Endothelial cell (in vitro differentiated cells): ENCODE measurements around the gene COX6B1. TPM values are rescaled to one million over a fixed set of nuclear protein-coding genes. Genes with fewer than 3 reads are reported as not detected.

Experiments used
- DNase-seq: peaks from one replicate; pipeline ENCODE4 v3.0.0; 2021; ENCODE audit warnings: low spot score
- H3K27ac Mint-ChIP-seq: one replicate; pipeline ENCODE4 v1.8.0; 2021; ENCODE audit warnings: mixed read lengths, inconsistent platforms; ENCODE audit not compliant: unreplicated experiment
- H3K27me3 Mint-ChIP-seq: one replicate; pipeline ENCODE4 v1.8.0; 2021; ENCODE audit warnings: mild to moderate bottlenecking, moderate library complexity, mixed read lengths, inconsistent platforms; ENCODE audit not compliant: unreplicated experiment
- H3K36me3 Mint-ChIP-seq: one replicate; pipeline ENCODE4 v1.8.0; 2021; ENCODE audit warnings: mild to moderate bottlenecking, low read depth, mixed read lengths, inconsistent platforms; ENCODE audit not compliant: unreplicated experiment
- H3K4me1 Mint-ChIP-seq: one replicate; pipeline ENCODE4 v1.8.0; 2021; ENCODE audit warnings: mild to moderate bottlenecking, mixed read lengths, inconsistent platforms; ENCODE audit not compliant: unreplicated experiment
- H3K4me3 Mint-ChIP-seq: one replicate; pipeline ENCODE4 v1.8.0; 2021; ENCODE audit warnings: mild to moderate bottlenecking, mixed read lengths, inconsistent platforms; ENCODE audit not compliant: unreplicated experiment
- H3K9me3 Mint-ChIP-seq: one replicate; pipeline ENCODE4 v1.8.0; 2021; ENCODE audit warnings: mixed read lengths, inconsistent platforms; ENCODE audit not compliant: unreplicated experiment
- total RNA-seq: library from RNA; stranded (reverse); fragmentation: NEBNext Ultra II Directional; extraction: Animal tissue kit (Norgen Biotek cat#: 25700); gene quantifications from one replicate; pipeline ENCODE4 v1.2.1, GENCODE V29; 2021; ENCODE audit not compliant: unreplicated experiment
- TF ChIP-seq, protein P1 (sequence below): fragments of 200-600 bp; sonication (generic); IDR thresholded peaks from one replicate; pipeline ENCODE4 v1.5.0; 2021; ENCODE audit warnings: antibody characterized with exemption; ENCODE audit not compliant: unreplicated experiment

The COX6B1 gene
- total RNA-seq, 1 donor from 2014 or later: 428 TPM

GRCh38 chr19:35622750-35623149 lies 25.4 kb upstream of the COX6B1 start:
- H3K36me3 Mint-ChIP-seq: peaks cover 25% of the 10 kb centered on the region
- H3K4me1 Mint-ChIP-seq: no peaks in the 10 kb centered on the region
- TF ChIP-seq, protein P1, sequence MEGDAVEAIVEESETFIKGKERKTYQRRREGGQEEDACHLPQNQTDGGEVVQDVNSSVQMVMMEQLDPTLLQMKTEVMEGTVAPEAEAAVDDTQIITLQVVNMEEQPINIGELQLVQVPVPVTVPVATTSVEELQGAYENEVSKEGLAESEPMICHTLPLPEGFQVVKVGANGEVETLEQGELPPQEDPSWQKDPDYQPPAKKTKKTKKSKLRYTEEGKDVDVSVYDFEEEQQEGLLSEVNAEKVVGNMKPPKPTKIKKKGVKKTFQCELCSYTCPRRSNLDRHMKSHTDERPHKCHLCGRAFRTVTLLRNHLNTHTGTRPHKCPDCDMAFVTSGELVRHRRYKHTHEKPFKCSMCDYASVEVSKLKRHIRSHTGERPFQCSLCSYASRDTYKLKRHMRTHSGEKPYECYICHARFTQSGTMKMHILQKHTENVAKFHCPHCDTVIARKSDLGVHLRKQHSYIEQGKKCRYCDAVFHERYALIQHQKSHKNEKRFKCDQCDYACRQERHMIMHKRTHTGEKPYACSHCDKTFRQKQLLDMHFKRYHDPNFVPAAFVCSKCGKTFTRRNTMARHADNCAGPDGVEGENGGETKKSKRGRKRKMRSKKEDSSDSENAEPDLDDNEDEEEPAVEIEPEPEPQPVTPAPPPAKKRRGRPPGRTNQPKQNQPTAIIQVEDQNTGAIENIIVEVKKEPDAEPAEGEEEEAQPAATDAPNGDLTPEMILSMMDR: no peak
- H3K4me3 Mint-ChIP-seq: no peak overlapping the region
- no peaks in the 10 kb centered on the region for H3K9me3 Mint-ChIP-seq
- DNase-seq: no peak
- no peak overlapping the region for H3K27ac Mint-ChIP-seq
- H3K27me3 Mint-ChIP-seq: peaks cover 14% of the 10 kb centered on the region

DNA sequence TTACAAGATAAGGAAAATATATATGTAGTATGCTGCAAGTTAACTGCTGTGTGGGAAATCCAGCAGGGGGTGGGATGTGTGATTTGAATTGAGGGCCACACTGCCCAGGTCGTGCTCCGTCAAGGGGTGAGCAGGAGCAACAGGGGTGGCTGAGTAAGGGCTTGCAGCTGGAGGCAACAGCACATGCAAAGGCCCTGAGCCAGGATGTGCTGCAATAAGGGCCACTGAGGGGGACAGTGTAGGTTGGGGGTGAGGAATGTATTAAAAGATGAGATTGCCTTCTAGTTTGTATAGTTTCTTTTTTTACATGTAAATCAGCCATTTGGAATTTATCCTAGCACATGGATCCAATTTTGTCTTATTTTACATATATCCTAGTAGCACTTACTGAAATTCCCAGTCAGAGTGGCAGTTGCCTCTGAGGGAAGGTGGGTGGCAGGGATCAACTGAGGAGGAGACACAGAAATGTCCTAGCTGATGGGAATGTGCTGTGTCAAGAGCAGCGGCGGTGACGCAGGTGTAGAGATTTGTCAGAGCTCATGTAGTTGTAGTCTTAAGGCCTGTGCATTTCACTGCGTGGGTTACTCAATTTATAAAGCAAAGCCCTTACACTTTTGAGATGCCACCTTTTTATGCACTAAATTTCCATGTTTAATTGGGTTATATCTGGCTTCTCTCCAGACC lies 24.7 kb upstream of the COX6B1 start:
- Mint-ChIP-seq H3K4me3 (no peak overlapping the region), H3K27ac (no peak overlapping the region), H3K9me3 (no peaks in the 10 kb centered on the region), H3K27me3 (peaks cover 14% of the 10 kb centered on the region), H3K4me1 (peaks cover 5% of the 10 kb centered on the region), H3K36me3 (peaks cover 25% of the 10 kb centered on the region)
- DNase-seq: no peak
- TF ChIP-seq, protein P1: no peak

DNA sequence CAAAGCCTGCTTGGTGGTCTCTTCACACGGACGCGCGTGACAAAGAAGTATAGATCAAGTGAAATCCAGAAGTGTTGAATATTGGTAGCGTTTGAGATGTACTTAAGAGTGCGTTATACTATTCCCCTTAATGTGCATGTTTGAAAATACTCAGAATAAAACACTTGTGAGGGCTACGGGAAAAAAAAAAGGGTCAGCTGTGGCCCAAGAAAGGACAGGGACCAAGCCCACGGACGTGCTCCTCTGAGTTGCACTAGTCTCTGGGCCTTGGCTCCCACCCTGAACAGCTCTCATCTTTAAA lies 19.9 kb upstream of the COX6B1 start:
- Mint-ChIP-seq H3K4me1 (peaks cover 12% of the 10 kb centered on the region), H3K9me3 (no peaks in the 10 kb centered on the region)

GRCh38 chr19:35628565-35629331 lies 19.4 kb upstream of the COX6B1 start, which contains the start of gene RBM42:
Gene RBM42, plus strand, starts transcription at chr19:35629036. Its CDS starts 118 bp downstream, at chr19:35629154.
- H3K27ac Mint-ChIP-seq: peak within 1 kb of the TSS; percentile 97
- H3K27me3 Mint-ChIP-seq: peaks cover 7% of the 10 kb centered on the region
- H3K4me3 Mint-ChIP-seq: peak within 1 kb of the TSS; percentile 98
- peaks cover 12% of the 10 kb centered on the region for H3K4me1 Mint-ChIP-seq
- TF ChIP-seq, protein P1: no peak
- peak; percentile 97 for DNase-seq
- peaks cover 29% of the 10 kb centered on the region for H3K36me3 Mint-ChIP-seq
- H3K9me3 Mint-ChIP-seq: no peaks in the 10 kb centered on the region

More for the DNA sequence above, 19.9 kb upstream of the COX6B1 start:
- TF ChIP-seq, protein P1: no peak
- peaks cover 6% of the 10 kb centered on the region for H3K27me3 Mint-ChIP-seq
- peaks cover 30% of the 10 kb centered on the region for H3K36me3 Mint-ChIP-seq
- H3K27ac Mint-ChIP-seq: peak overlapping the region; percentile 97
- no peak for DNase-seq
- peak overlapping the region; percentile 98 for H3K4me3 Mint-ChIP-seq

DNA sequence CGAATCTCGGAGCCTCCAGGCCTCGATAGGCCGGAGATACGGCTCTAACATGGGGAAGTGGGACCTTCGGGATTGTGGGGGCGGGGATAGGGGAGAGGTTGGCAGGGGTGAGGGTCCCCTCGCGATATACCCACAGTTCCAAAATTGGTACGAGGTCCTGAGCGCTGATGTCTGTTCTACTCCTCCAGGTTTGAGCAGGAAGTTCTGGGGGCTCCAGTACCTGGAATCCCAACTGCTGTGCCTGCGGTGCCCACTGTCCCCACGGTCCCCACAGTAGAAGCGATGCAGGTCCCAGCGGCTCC lies 18.8 kb upstream of the COX6B1 start:
- Mint-ChIP-seq H3K36me3 (peaks cover 29% of the 10 kb centered on the region), H3K4me1 (peaks cover 12% of the 10 kb centered on the region), H3K27me3 (peaks cover 7% of the 10 kb centered on the region), H3K27ac (peak overlapping the region; percentile 52), H3K9me3 (no peaks in the 10 kb centered on the region), H3K4me3 (peak overlapping the region; percentile 98)
- TF ChIP-seq, protein P1: no peak
- no peak for DNase-seq
